NCI-H1092 treated with DMSO at 0.1 percent for 48 hours (cell line): ENCODE measurements around the gene TM9SF1.

Experiments used
- DNase-seq: peaks from one replicate; lab custom pipeline; 2025; lab: John Stamatoyannopoulos, UW

TM9SF1 gene

GRCh38 chr14:24150567-24150966, 44.7 kb downstream of the TM9SF1 start:
- DNase-seq: no peak

- DNase-seq: no peak
These were observed 45.2 kb downstream of the TM9SF1 start for GRCh38 chr14:24150061-24150460.

- no peak for DNase-seq
These were observed 45.8 kb downstream of the TM9SF1 start for GRCh38 chr14:24149302-24149969.

GRCh38 chr14:24147761-24148428, 47.3 kb downstream of the TM9SF1 start:
- no peak for DNase-seq

- peak; percentile 100 for DNase-seq
These were observed 48.1 kb downstream of the TM9SF1 start, which contains the start of gene RNF31 for GRCh38 chr14:24146978-24147760. TSS of gene RNF31 (plus strand) at chr14:24147498. CDS start at chr14:24147699, 201 bp downstream.

GRCh38 chr14:24146453-24146977, 48.7 kb downstream of the TM9SF1 start, which contains the start of gene PSME2:
TSS of gene PSME2 (minus strand) at chr14:24146610. CDS start at chr14:24146581, 29 bp downstream.
- peak; percentile 99 for DNase-seq

- DNase-seq: no peak
These were observed 49.4 kb downstream of the TM9SF1 start for GRCh38 chr14:24145690-24146452.

- DNase-seq: no peak
These were observed 50.0 kb downstream of the TM9SF1 start for GRCh38 chr14:24145219-24145618.

GRCh38 chr14:24144451-24144850, 50.8 kb downstream of the TM9SF1 start:
- no peak for DNase-seq

- DNase-seq: no peak
These were observed 51.7 kb downstream of the TM9SF1 start for GRCh38 chr14:24143511-24143910.

- DNase-seq: peak; percentile 100
These were observed 54.0 kb downstream of the TM9SF1 start, which contains the start of gene EMC9 for GRCh38 chr14:24141097-24141880. TSS of gene EMC9 (minus strand) at chr14:24141591. CDS start at chr14:24141304, 287 bp downstream.

- DNase-seq: no peak
These were observed 55.8 kb downstream of the TM9SF1 start for GRCh38 chr14:24139272-24139934.
